ENCODE data around the gene ZCCHC17.

ZCCHC17 gene

GRCh38 chr1:31396633-31397351 is 100.0 kb downstream of the ZCCHC17 start:
- DNase-seq: no peak

GRCh38 chr1:31397360-31398095 is 100.7 kb downstream of the ZCCHC17 start:
- no peak for DNase-seq

- no peak for DNase-seq
These were observed 101.4 kb downstream of the ZCCHC17 start for GRCh38 chr1:31398246-31398645.

GRCh38 chr1:31399976-31400375 is 103.1 kb downstream of the ZCCHC17 start:
- no peak for DNase-seq

- no peak for DNase-seq
These were observed 103.6 kb downstream of the ZCCHC17 start for GRCh38 chr1:31400393-31400792.

GRCh38 chr1:31401241-31401640 is 104.4 kb downstream of the ZCCHC17 start:
- DNase-seq: no peak

- no peak for DNase-seq
These were observed 108.9 kb downstream of the ZCCHC17 start for GRCh38 chr1:31405578-31406245.

- DNase-seq: no peak
These were observed 110.3 kb downstream of the ZCCHC17 start for GRCh38 chr1:31407029-31407626.

GRCh38 chr1:31408788-31409318 is 112.0 kb downstream of the ZCCHC17 start:
- DNase-seq: no peak

GRCh38 chr1:31409946-31410858 is 113.4 kb downstream of the ZCCHC17 start:
- DNase-seq: no peak

GRCh38 chr1:31410871-31411270 is 114.0 kb downstream of the ZCCHC17 start:
- DNase-seq: no peak

- no peak for DNase-seq
These were observed 115.4 kb downstream of the ZCCHC17 start for GRCh38 chr1:31412205-31412604.

GRCh38 chr1:31412732-31413404 is 116.0 kb downstream of the ZCCHC17 start, which contains the start of gene SERINC2:
TSS of gene SERINC2 (plus strand) at chr1:31413213. CDS start at chr1:31413266, 53 bp downstream.
- peak; percentile 38 for DNase-seq

GRCh38 chr1:31413405-31414001 is 116.7 kb downstream of the ZCCHC17 start:
- DNase-seq: peak; percentile 32

Measured in NCI-H2029 (cell line).